Right atrium auricular region (tissue), 2 donors: ENCODE measurements around the gene DLG2. TPM values are rescaled to one million over a fixed set of nuclear protein-coding genes. Genes with fewer than 3 reads are reported as not detected.

Source experiments
- DNase-seq: peaks from one replicate; pipeline ENCODE4 v3.0.0-alpha.2; 2019; ENCODE audit warnings: low spot score
- H3K27ac ChIP-seq, 2 donors: fragments of 200-600 bp; sonication (generic); 1 replicate in 1 of 2; 2 replicates in 1 of 2; pipeline ENCODE4 v1.5.1; 2016 to 2019
- H3K27me3 ChIP-seq, 2 donors: fragments of 200-600 bp; sonication (generic); one replicate each; pipeline versions ENCODE4 v1.5.1 to v1.6.0; 2017 to 2019
- H3K36me3 ChIP-seq: fragments of 200-600 bp; sonication (generic); one replicate; pipeline ENCODE4 v1.5.1; 2016
- H3K4me1 ChIP-seq, 2 donors: fragments of 200-600 bp; sonication (generic); one replicate each; pipeline versions ENCODE4 v1.5.1 to v1.6.0; 2017 to 2019
- H3K4me3 ChIP-seq, 2 donors: fragments of 200-600 bp; sonication (generic); 1 replicate in 1 of 2; 2 replicates in 1 of 2; pipeline ENCODE4 v1.5.1; 2017 to 2019; ENCODE audit warnings: mild to moderate bottlenecking in 1 of 2, moderate library complexity in 1 of 2
- H3K9me3 ChIP-seq, 2 donors: fragments of 200-600 bp; sonication (generic); one replicate each; pipeline ENCODE4 v1.5.1; 2019
- CTCF ChIP-seq, 2 donors: fragments of 200-600 bp; sonication (generic); IDR thresholded peaks; one replicate each; pipeline ENCODE4 v1.5.1; 2019; ENCODE audit warnings: antibody characterized with exemption in 2 of 2
- total RNA-seq, 2 donors: library from RNA; depleted of rRNA; stranded (reverse); fragments of >200 nt; gene quantifications; one replicate each; pipeline ENCODE4 v1.1.0, GENCODE V29; 2016

The DLG2 gene
- total RNA-seq, 2 donors from 2014 or later = 6.6 to 6.7 TPM

- no peak for DNase-seq
- H3K27ac ChIP-seq = no peak overlapping the region
- no peak for TF ChIP-seq CTCF (IDR thresholded peaks at IDR 0.05)
- no peaks in the 10 kb centered on the region for H3K4me1 ChIP-seq
- no peaks in the 10 kb centered on the region for H3K36me3 ChIP-seq
- H3K4me3 ChIP-seq = no peak overlapping the region
- no peaks in the 10 kb centered on the region for H3K27me3 ChIP-seq
- H3K9me3 ChIP-seq = no peaks in the 10 kb centered on the region
Observed at GRCh38 chr11:83663988-83664387, 1963.2 kb downstream of the DLG2 start.

- Histone ChIP-seq H3K27me3 (no peaks in the 10 kb centered on the region), H3K4me1 (no peaks in the 10 kb centered on the region), H3K36me3 (no peaks in the 10 kb centered on the region), H3K4me3 (no peak overlapping the region), H3K27ac (no peak overlapping the region), H3K9me3 (no peaks in the 10 kb centered on the region)
- no peak for TF ChIP-seq CTCF (IDR thresholded peaks at IDR 0.05)
- no peak for DNase-seq
Observed at GRCh38 chr11:83663446-83663845, 1963.7 kb downstream of the DLG2 start.

- no peak for TF ChIP-seq CTCF (IDR thresholded peaks at IDR 0.05)
- no peak for DNase-seq
- no peaks in the 10 kb centered on the region for H3K36me3 ChIP-seq
Observed at GRCh38 chr11:83662494-83662893, 1964.7 kb downstream of the DLG2 start.

GRCh38 chr11:83661491-83662350 lies 1965.4 kb downstream of the DLG2 start:
- no peaks in the 10 kb centered on the region for H3K27me3 ChIP-seq
- no peak for TF ChIP-seq CTCF (IDR thresholded peaks at IDR 0.05)
- DNase-seq = no peak
- H3K4me3 ChIP-seq = no peak overlapping the region
- no peaks in the 10 kb centered on the region for H3K9me3 ChIP-seq
- no peaks in the 10 kb centered on the region for H3K36me3 ChIP-seq
- no peak overlapping the region for H3K27ac ChIP-seq
- no peaks in the 10 kb centered on the region for H3K4me1 ChIP-seq

More at GRCh38 chr11:83662494-83662893, 1964.7 kb downstream of the DLG2 start:
- Histone ChIP-seq H3K9me3 (no peaks in the 10 kb centered on the region), H3K4me3 (no peak overlapping the region), H3K4me1 (no peaks in the 10 kb centered on the region), H3K27ac (no peak overlapping the region), H3K27me3 (no peaks in the 10 kb centered on the region)

- Histone ChIP-seq H3K36me3 (no peaks in the 10 kb centered on the region), H3K9me3 (no peaks in the 10 kb centered on the region), H3K27ac (no peak overlapping the region), H3K27me3 (no peaks in the 10 kb centered on the region), H3K4me3 (no peak overlapping the region), H3K4me1 (no peaks in the 10 kb centered on the region)
- TF ChIP-seq CTCF (IDR thresholded peaks at IDR 0.05) = no peak
- DNase-seq = no peak
Observed at GRCh38 chr11:83659466-83659865, 1967.7 kb downstream of the DLG2 start.
